H1 (cell line): ENCODE data around the gene SPTLC3. TPM values are rescaled to one million over a fixed set of nuclear protein-coding genes. Genes with fewer than 3 reads are reported as not detected.

Experiments used
- CTCF ChIA-PET: fragments of 300-600 bp; sonication (Branson Sonifier 250); formaldehyde crosslinking; loops from one replicate; lab custom pipeline; 2021; ENCODE audit not compliant: partially characterized antibody; lab: Charles Lee
- POLR2A ChIA-PET: fragments of 300-600 bp; sonication (Branson Sonifier 250); formaldehyde crosslinking; loops from one replicate; lab custom pipeline; 2021; ENCODE audit warnings: inconsistent platforms; ENCODE audit not compliant: partially characterized antibody; lab: Charles Lee
- DNase-seq, 2 experiments: peaks; one replicate each; pipeline versions ENCODE4 v3.0.0 to v3.0.0-alpha.2; 2010 to 2022; ENCODE audit warnings: low spot score in 2 of 2, low read depth in 1 of 2, mixed read lengths in 1 of 2
- FAIRE-seq: peaks from 2 replicates; lab custom pipeline; 2011; peaks lifted over from hg19 to GRCh38; lab: Jason Lieb, UNC
- H2AFZ ChIP-seq: 2 replicates; pipeline ENCODE4 v1.8.1; 2012; ENCODE audit warnings: low read length, inconsistent platforms
- H2AK5ac ChIP-seq: 2 replicates; pipeline ENCODE4 v1.6.1; 2013; ENCODE audit warnings: low read depth, low read length
- H2BK120ac ChIP-seq: replicated peaks from 2 replicates; pipeline ENCODE3; 2013; ENCODE audit warnings: low read depth, low read length, inconsistent platforms
- H2BK12ac ChIP-seq: 2 replicates; pipeline ENCODE4 v1.6.1; 2013; ENCODE audit warnings: low read depth, low read length
- H2BK15ac ChIP-seq: 2 replicates; pipeline ENCODE4 v1.6.1; 2013; ENCODE audit warnings: low read length
- H2BK20ac ChIP-seq: 2 replicates; pipeline ENCODE4 v1.6.1; 2013; ENCODE audit warnings: low read length
- H2BK5ac ChIP-seq: 2 replicates; pipeline ENCODE4 v1.6.1; 2013; ENCODE audit warnings: low read depth, low read length
- H3K14ac ChIP-seq: 2 replicates; pipeline ENCODE4 v1.6.1; 2013; ENCODE audit warnings: inconsistent platforms; ENCODE audit not compliant: insufficient read length
- H3K18ac ChIP-seq: 2 replicates; pipeline ENCODE4 v1.6.1; 2013; ENCODE audit warnings: low read length; ENCODE audit errors: extremely low read depth
- H3K23ac ChIP-seq: 2 replicates; pipeline ENCODE4 v1.6.1; 2013; ENCODE audit warnings: inconsistent platforms; ENCODE audit not compliant: insufficient read length
- H3K23me2 ChIP-seq: 2 replicates; pipeline ENCODE4 v1.6.1; 2013; ENCODE audit warnings: low read depth, low read length
- H3K27ac ChIP-seq: 2 replicates; pipeline ENCODE4 v1.6.1; 2011; ENCODE audit warnings: low read depth, low read length, inconsistent platforms
- H3K27me3 ChIP-seq, 4 experiments: replicated peaks in 1 of 4; 1 replicate in 1 of 4; 2 replicates in 3 of 4; pipeline versions ENCODE4 v1.6.1 to v1.8.1; 2011 to 2013; ENCODE audit warnings: low read length in 3 of 4, mild to moderate bottlenecking in 3 of 4, inconsistent platforms in 2 of 4, mixed read lengths in 2 of 4, moderate library complexity in 1 of 4; ENCODE audit not compliant: control insufficient read depth in 3 of 4, insufficient read depth in 3 of 4; ENCODE audit errors: extremely low read depth in 1 of 4
- H3K36me3 ChIP-seq, 4 experiments: 2 replicates each; pipeline versions ENCODE4 v1.6.1 to v1.8.1; 2011 to 2013; ENCODE audit warnings: mild to moderate bottlenecking in 4 of 4, low read length in 3 of 4, moderate library complexity in 2 of 4, control low read depth in 1 of 4, inconsistent platforms in 1 of 4; ENCODE audit not compliant: insufficient read depth in 4 of 4, control insufficient read depth in 2 of 4
- H3K4ac ChIP-seq: replicated peaks from 2 replicates; pipeline ENCODE3; 2013; ENCODE audit warnings: low read length, low read depth, mixed read lengths, inconsistent platforms; ENCODE audit not compliant: insufficient read length
- H3K4me1 ChIP-seq, 4 experiments: replicated peaks in 1 of 4; 1 replicate in 1 of 4; 2 replicates in 3 of 4; pipeline versions ENCODE4 v1.6.1 to v1.8.1; 2011 to 2013; ENCODE audit warnings: low read length in 3 of 4, inconsistent platforms in 2 of 4, mixed read lengths in 1 of 4; ENCODE audit not compliant: insufficient read depth in 4 of 4, control insufficient read depth in 3 of 4
- H3K4me2 ChIP-seq, 2 experiments: 2 replicates each; pipeline versions ENCODE4 v1.6.1 to v1.8.1; 2011 to 2013; ENCODE audit warnings: low read depth in 2 of 2, low read length in 2 of 2, control low read depth in 1 of 2, inconsistent platforms in 1 of 2, mild to moderate bottlenecking in 1 of 2; ENCODE audit not compliant: insufficient read depth in 1 of 2
- H3K4me3 ChIP-seq, 4 experiments: fragments of 200-600, 300-600 bp in 1 of 4; sonication (generic), shearing (Covaris generic), sonication (Bioruptor Twin) in 1 of 4; 2 replicates each; pipeline versions ENCODE4 v1.5.1 to v1.8.1; 2011 to 2016; ENCODE audit warnings: low read length in 4 of 4, low read depth in 3 of 4, control low read depth in 2 of 4, inconsistent platforms in 2 of 4, mild to moderate bottlenecking in 2 of 4, mixed read lengths in 1 of 4, moderate library complexity in 1 of 4; ENCODE audit not compliant: insufficient read depth in 2 of 4; ENCODE audit errors: extremely low read depth in 1 of 4
- H3K56ac ChIP-seq: replicated peaks from 2 replicates; pipeline ENCODE3; 2013; ENCODE audit warnings: low read depth, mild to moderate bottlenecking, mixed read lengths, low read length, inconsistent platforms; ENCODE audit not compliant: insufficient read length
- H3K79me1 ChIP-seq: 2 replicates; pipeline ENCODE4 v1.6.1; 2013; ENCODE audit warnings: low read depth, low read length, control low read depth
- H3K79me2 ChIP-seq, 2 experiments: 2 replicates each; pipeline versions ENCODE4 v1.6.1 to v1.8.1; 2012 to 2013; ENCODE audit warnings: low read length in 2 of 2, mild to moderate bottlenecking in 2 of 2, inconsistent platforms in 1 of 2; ENCODE audit not compliant: insufficient read depth in 2 of 2, control insufficient read depth in 1 of 2
- H3K9ac ChIP-seq, 4 experiments: replicated peaks in 1 of 4; 1 replicate in 1 of 4; 2 replicates in 3 of 4; pipeline versions ENCODE4 v1.6.1 to v1.8.1; 2011 to 2013; ENCODE audit warnings: low read depth in 3 of 4, low read length in 3 of 4, control low read depth in 2 of 4, mild to moderate bottlenecking in 2 of 4, moderate library complexity in 2 of 4, inconsistent platforms in 1 of 4; ENCODE audit errors: extremely low read depth in 1 of 4
- H3K9me3 ChIP-seq, 2 experiments: 2 replicates each; pipeline versions ENCODE4 v1.6.1 to v1.8.1; 2012 to 2013; ENCODE audit warnings: mild to moderate bottlenecking in 2 of 2, moderate library complexity in 2 of 2, control low read depth in 1 of 2, inconsistent platforms in 1 of 2, low read depth in 1 of 2, low read length in 1 of 2, mixed read lengths in 1 of 2; ENCODE audit not compliant: insufficient read depth in 2 of 2
- H4K20me1 ChIP-seq, 2 experiments: replicated peaks in 1 of 2; 2 replicates each; pipeline versions ENCODE3 to v1.8.1; 2011 to 2013; ENCODE audit warnings: inconsistent platforms in 2 of 2, low read length in 2 of 2, mild to moderate bottlenecking in 1 of 2; ENCODE audit not compliant: insufficient read depth in 2 of 2, control insufficient read depth in 1 of 2
- H4K5ac ChIP-seq: 2 replicates; pipeline ENCODE4 v1.6.1; 2013; ENCODE audit warnings: low read length, low read depth, mixed read lengths, inconsistent platforms; ENCODE audit not compliant: insufficient read length
- H4K8ac ChIP-seq: 2 replicates; pipeline ENCODE4 v1.8.0; 2013; ENCODE audit warnings: mild to moderate bottlenecking, moderate library complexity, low read length, inconsistent platforms; ENCODE audit not compliant: insufficient read depth; ENCODE audit errors: extremely low read depth
- H4K91ac ChIP-seq: replicated peaks from 2 replicates; pipeline ENCODE3; 2013; ENCODE audit warnings: low read length, mixed read lengths, inconsistent platforms; ENCODE audit not compliant: insufficient read length
- BACH1 ChIP-seq: IDR thresholded peaks from 2 replicates; pipeline ENCODE4 v1.6.1; 2012; ENCODE audit warnings: low read length, improper control_type of control experiment
- BRCA1 ChIP-seq: IDR thresholded peaks from 2 replicates; pipeline ENCODE4 v1.6.1; 2012; ENCODE audit warnings: low read depth, low read length, improper control_type of control experiment
- CBX8 ChIP-seq: fragments of 300-800, 300-1000 bp; sonication (generic); IDR thresholded peaks from 2 replicates; pipeline ENCODE4 v1.7.1; 2016; ENCODE audit warnings: low read depth, low read length, borderline replicate concordance
- CEBPB ChIP-seq: IDR thresholded peaks from 2 replicates; pipeline ENCODE4 v1.6.1; 2012; ENCODE audit warnings: low read depth, low read length
- CTBP2 ChIP-seq: IDR thresholded peaks from 2 replicates; pipeline ENCODE4 v1.7.0; 2011; ENCODE audit warnings: borderline replicate concordance, mild to moderate bottlenecking, moderate library complexity, mixed read lengths, low read length; ENCODE audit not compliant: insufficient read depth, insufficient read length
- EZH2 ChIP-seq: fragments of 200-600 bp; sonication (generic); IDR thresholded peaks from 2 replicates; pipeline ENCODE4 v1.7.1; 2012; ENCODE audit warnings: low read depth, mild to moderate bottlenecking, moderate library complexity, low read length, inconsistent platforms; ENCODE audit not compliant: severe bottlenecking
- KDM5A ChIP-seq: fragments of 200-600 bp; IDR thresholded peaks from 2 replicates; pipeline ENCODE4 v1.7.1; 2012; ENCODE audit warnings: mild to moderate bottlenecking, low read length, inconsistent platforms, mixed read lengths
- MAX ChIP-seq: IDR thresholded peaks from 2 replicates; pipeline ENCODE4 v1.6.1; 2012; ENCODE audit warnings: inconsistent platforms
- PHF8 ChIP-seq: fragments of 200-600 bp; sonication (generic); conservative IDR thresholded peaks from 2 replicates; pipeline ENCODE4 v1.7.1; 2012; ENCODE audit warnings: low read depth, mild to moderate bottlenecking, inconsistent platforms, low read length, moderate library complexity
- RFX5 ChIP-seq: IDR thresholded peaks from 2 replicates; pipeline ENCODE4 v1.6.1; 2011; ENCODE audit warnings: low read depth, low read length, improper control_type of control experiment, borderline replicate concordance
- RNF2 ChIP-seq: fragments of 200-900, 300-1000 bp; sonication (generic); IDR thresholded peaks from 2 replicates; pipeline ENCODE4 v1.7.1; 2016; ENCODE audit warnings: borderline replicate concordance, low read depth, mild to moderate bottlenecking, antibody characterized with exemption, low read length; ENCODE audit not compliant: poor library complexity, severe bottlenecking; ENCODE audit errors: missing control alignments
- SP2 ChIP-seq: IDR thresholded peaks from 2 replicates; pipeline ENCODE4 v1.6.1; 2012; ENCODE audit warnings: mild to moderate bottlenecking, low read length, inconsistent platforms
- SP4 ChIP-seq: IDR thresholded peaks from 2 replicates; pipeline ENCODE4 v1.6.1; 2012; ENCODE audit warnings: low read length, inconsistent platforms
- SUZ12 ChIP-seq: fragments of 200-600 bp; sonication (generic); IDR thresholded peaks from 2 replicates; pipeline ENCODE4 v1.6.1; 2012; ENCODE audit warnings: mild to moderate bottlenecking, inconsistent platforms, low read length, moderate library complexity, mixed read lengths
- TCF12 ChIP-seq: IDR thresholded peaks from 2 replicates; pipeline ENCODE4 v1.6.1; 2011; ENCODE audit warnings: low read depth, mild to moderate bottlenecking, low read length
- WGBS, 2 experiments: shearing (Covaris generic) in 1 of 2; methylation state at CpG; one replicate each; pipeline versions ENCODE4 v1.1.6 to v1.1.7; 2013 to 2015; ENCODE audit warnings: low lambda C conversion rate in 2 of 2, mixed read lengths in 2 of 2, inconsistent platforms in 1 of 2, low coverage in 1 of 2, missing lambda C conversion rate in 1 of 2; ENCODE audit not compliant: insufficient replicate concordance in 2 of 2, insufficient coverage in 1 of 2, insufficient read length in 1 of 2; ENCODE audit errors: extremely low coverage in 1 of 2, missing lambda C conversion rate in 1 of 2; 5-methylcytosine and 5-hydroxymethylcytosine counted together
- polyA plus RNA-seq, 7 experiments: library from polyadenylated mRNA; depleted of rRNA in 3 of 7; stranded (reverse) in 5 of 7; unstranded in 2 of 7; fragments of >200 nt in 5 of 7; fragments of 200-250 nt in 2 of 7; gene quantifications; 1 replicate in 5 of 7; 2 replicates in 1 of 7; 4 replicates in 1 of 7; pipeline versions ENCODE4 v1.2.1 to v1.2.3, GENCODE V29; 2011 to 2013; ENCODE audit warnings: missing spikeins in 2 of 7, mixed read lengths in 2 of 7
- total RNA-seq: library from RNA; stranded (reverse); fragmentation: NEBNext Ultra II Directional; extraction: Animal tissue kit (Norgen Biotek cat#: 25700); gene quantifications from 2 replicates; pipeline ENCODE4 v1.2.1, GENCODE V29; 2021

The SPTLC3 gene
- total and polyA plus RNA-seq, 2 of the 8 experiments (the other 6 are each of a cell fraction or from before 2014, with no cell fraction given) = 0.23 to 0.82 TPM

- H3K79me1 ChIP-seq = no peaks in the 10 kb centered on the region
- TF ChIP-seq RFX5 (no peak), TCF12 (no peak), BACH1 (no peak), CBX8 (no peak), KDM5A (no peak), SP4 (no peak), RNF2 (no peak), SP2 (no peak), PHF8 (no peak), CTBP2 (no peak), CEBPB (no peak), SUZ12 (no peak), MAX (no peak), EZH2 (no peak), BRCA1 (no peak)
These were observed 8.5 kb downstream of the SPTLC3 start for GRCh38 chr20:13017235-13017634.

More at GRCh38 chr20:13017235-13017634, 8.5 kb downstream of the SPTLC3 start:
- Histone ChIP-seq H2BK120ac (no peak overlapping the region), H2BK12ac (no peak overlapping the region), H3K9me3 (no peaks in the 10 kb centered on the region), H3K4me3 (no peak overlapping the region), H3K18ac (no peak overlapping the region), H3K27ac (no peak overlapping the region), H3K4me2 (no peak overlapping the region), H3K27me3 (no peaks in the 10 kb centered on the region), H3K9ac (no peak overlapping the region), H2AK5ac (no peak overlapping the region), H3K23me2 (no peaks in the 10 kb centered on the region), H4K8ac (no peak overlapping the region), H2BK20ac (no peak overlapping the region), H4K20me1 (no peaks in the 10 kb centered on the region), H2BK5ac (no peak overlapping the region), H3K4ac (no peak overlapping the region), H3K4me1 (peaks cover 0 to 3% (median 0%) of the 10 kb centered on the region in 4 experiments; a peak in 2 of 7 replicates), H2BK15ac (no peak overlapping the region), H3K56ac (no peak overlapping the region), H3K79me2 (no peaks in the 10 kb centered on the region), H3K14ac (no peak overlapping the region), H3K36me3 (no peaks in the 10 kb centered on the region), H4K91ac (no peak overlapping the region), H4K5ac (no peak overlapping the region), H2AFZ (no peak overlapping the region), H3K23ac (no peak overlapping the region)
- ChIA-PET CTCF (interaction anchor here (0.6 to 1.0 kb wide), 2 partner anchors 25 to 88 kb away, joined by 4 read pairs; no protein-coding TSS in a partner anchor), POLR2A (no interaction called here)
- DNase-seq = no peak
- WGBS, 2 experiments = 85% methylated on average over 1 of the region's 1 CpG; no CpG with 5 or more reads in 1 of the 2 experiments
- no peak for FAIRE-seq
